Daoy (cell line): ENCODE measurements around the gene INSL3. TPM values are rescaled to one million over a fixed set of nuclear protein-coding genes. Genes with fewer than 3 reads are reported as not detected.

Experiments used
- DNase-seq: peaks from one replicate; pipeline ENCODE4 v3.0.0-alpha.2; 2015; ENCODE audit warnings: low read depth
- total RNA-seq: library from RNA; depleted of rRNA; stranded (reverse); fragments of >200 nt; shearing (Covaris generic); gene quantifications from 2 replicates; pipeline ENCODE4 v1.2.3, GENCODE V29; 2014; rRNA removed

The INSL3 gene
- total RNA-seq = not detected in 2 replicates

- no peak for DNase-seq
These were observed at the start of gene INSL3 for GRCh38 chr19:17821190-17821589. Gene INSL3, minus strand, starts transcription at chr19:17821519. Its CDS starts 13 bp downstream, at chr19:17821506.

- no peak for DNase-seq
These were observed 47.8 kb upstream of the INSL3 start for GRCh38 chr19:17869114-17869608.

- no peak for DNase-seq
These were observed 47.4 kb upstream of the INSL3 start for GRCh38 chr19:17868669-17869068.

GRCh38 chr19:17866964-17867486 lies 45.7 kb upstream of the INSL3 start:
- DNase-seq = no peak

DNA sequence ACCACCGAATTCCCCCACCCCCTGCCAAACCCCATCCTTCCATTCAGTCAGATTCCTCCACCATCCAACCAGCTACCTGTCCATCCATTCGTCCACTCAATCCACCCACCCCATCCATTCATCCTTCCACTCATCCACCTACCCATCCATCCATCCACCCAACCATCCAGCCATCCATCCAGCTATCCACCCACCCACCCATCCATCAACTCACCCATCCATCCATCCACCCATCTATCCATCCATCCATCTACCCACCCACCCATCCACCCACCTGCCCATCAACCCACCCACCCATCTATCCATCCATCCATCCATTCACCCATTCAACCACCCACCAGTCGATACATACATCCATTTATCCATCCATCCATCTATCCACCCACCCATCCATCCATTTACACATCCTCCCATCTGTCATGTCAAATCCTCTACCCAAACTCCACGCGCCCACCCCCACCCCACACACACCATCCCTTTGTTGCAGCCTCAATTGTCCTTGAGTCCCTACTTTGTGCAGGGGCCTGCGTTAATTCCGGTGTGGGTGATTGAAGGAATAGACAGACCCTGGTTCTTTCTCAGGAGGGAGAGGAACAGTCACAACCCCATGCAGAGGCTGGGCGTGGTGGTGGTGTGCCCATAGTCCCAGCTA lies 45.1 kb upstream of the INSL3 start:
- no peak for DNase-seq

DNA sequence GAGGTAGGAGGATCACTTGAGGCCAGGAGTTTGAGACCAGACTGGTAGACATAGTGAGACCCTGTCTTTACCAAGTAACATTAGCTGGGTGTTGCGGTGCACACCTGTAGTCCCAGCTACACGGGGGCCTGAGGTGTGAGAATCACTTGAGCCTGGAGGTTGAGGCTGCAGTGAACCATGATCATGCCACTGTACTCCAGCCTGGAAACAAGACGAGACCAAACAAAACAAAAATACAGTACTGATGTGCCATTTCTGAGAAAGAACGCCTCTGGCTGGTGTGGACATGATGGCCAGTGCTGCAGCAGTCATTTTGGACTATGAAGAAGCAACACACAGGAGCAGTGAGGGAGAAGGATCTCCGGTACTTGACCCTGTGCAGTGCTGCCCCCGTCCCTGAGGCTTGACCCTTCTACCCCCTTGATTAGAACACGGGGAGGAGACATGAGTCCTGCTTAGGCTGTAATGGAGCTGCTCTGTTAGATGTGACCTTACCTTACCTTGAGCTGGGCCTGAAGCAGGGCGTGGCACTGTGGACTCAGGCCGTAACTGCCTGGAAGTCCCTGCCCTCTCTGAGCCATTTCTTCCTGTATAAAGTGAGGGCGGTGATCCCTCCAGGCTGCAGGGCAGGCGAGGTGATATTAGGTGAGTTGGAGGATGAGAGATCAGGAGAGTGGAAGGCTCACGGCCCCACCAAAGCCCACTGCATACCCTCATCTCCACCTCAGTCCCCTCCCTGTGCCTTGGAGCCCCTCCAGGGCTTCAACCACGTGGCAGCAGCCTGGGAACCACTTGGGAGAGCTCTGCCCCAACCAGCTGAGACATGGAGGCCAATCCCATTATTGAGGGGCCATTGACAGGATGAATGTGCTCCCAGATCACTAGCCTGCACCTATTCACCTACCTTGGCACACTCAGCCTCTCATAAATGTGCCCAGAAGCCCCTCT lies 44.3 kb upstream of the INSL3 start:
- peak; percentile 68 for DNase-seq

DNA sequence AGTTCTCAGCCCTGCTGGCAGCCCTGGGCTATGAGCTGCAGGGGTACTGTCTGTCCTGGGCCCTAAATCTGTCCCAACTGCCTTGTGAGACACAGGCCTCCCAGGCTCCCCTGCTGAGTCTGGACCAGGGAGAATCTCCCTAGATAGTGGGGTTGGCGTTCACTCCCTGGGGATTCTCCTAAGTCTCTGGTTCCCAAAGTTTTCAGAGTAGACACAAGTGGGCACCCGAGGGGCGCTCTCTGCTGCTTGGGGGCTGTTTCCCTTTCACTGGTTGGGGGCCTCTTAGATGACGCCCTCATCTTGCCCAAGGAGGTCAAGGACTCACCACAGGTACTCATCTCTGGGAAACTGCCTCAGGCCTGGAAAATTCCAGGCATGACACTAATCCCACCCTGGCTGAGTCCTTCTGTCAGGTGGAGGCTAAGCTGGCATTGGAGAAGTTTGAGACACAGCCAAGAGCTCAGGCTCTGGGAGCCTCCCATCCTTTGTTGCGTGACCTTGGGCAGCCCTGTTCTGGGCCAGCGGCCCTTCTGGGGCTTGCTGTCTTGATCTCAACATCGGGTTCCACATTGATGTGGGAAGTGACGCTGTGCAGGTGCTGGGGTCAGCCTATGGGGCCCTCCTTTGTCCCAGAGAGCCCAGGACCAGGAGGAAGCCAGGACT lies 42.3 kb upstream of the INSL3 start:
- no peak for DNase-seq

- DNase-seq = no peak
These were observed 41.6 kb upstream of the INSL3 start for GRCh38 chr19:17862711-17863519.

GRCh38 chr19:17861542-17862402 lies 40.5 kb upstream of the INSL3 start:
- DNase-seq = no peak

DNA sequence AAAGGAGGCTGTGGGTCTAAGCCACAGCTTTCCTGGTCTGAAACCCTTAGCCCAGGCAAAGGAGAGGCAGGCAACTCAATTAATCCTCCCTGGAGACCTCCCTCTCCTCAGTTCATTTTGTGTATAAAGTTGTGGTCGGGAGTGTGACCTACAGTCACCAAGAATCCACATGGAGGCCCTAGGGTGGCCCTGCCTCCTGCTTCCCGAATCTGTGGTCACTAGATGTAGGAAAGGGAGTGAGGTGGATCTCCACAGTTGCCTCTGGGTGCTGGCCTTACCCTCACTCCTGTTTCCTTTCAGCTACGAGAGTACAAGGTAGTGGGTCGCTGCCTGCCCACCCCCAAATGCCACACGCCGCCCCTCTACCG lies 39.7 kb upstream of the INSL3 start:
- DNase-seq = no peak

- DNase-seq = no peak
These were observed 39.1 kb upstream of the INSL3 start for GRCh38 chr19:17860331-17860992.

- DNase-seq = peak; percentile 100
These were observed 38.4 kb upstream of the INSL3 start, which contains the start of gene RPL18A for GRCh38 chr19:17859533-17860330. Gene RPL18A, plus strand, starts transcription at chr19:17859910. Its CDS starts 47 bp downstream, at chr19:17859957.

- peak; percentile 86 for DNase-seq
These were observed 34.2 kb upstream of the INSL3 start for GRCh38 chr19:17855280-17856152.

DNA sequence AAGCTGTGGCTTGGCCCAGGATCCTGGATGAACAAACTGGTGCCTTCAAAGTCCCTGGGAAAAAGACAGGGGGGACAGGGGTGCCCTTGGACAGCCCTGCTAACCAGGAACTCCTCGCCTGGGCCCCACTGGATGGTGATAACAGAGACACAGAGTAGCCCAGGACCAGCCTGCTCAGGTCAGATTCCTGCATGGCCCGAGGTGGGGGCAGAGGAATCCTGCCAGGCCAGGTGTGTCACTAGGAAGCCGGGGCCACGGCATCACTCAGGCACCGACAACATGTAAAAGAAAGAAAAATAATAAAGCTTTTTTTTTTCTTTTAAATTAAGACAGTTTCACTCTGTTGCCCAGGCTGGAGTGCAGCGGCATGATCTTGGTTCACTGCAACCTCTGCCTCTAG lies 32.7 kb upstream of the INSL3 start:
- no peak for DNase-seq

- no peak for DNase-seq
These were observed 27.4 kb upstream of the INSL3 start for GRCh38 chr19:17848595-17849292.

- DNase-seq = peak; percentile 63
These were observed 26.4 kb upstream of the INSL3 start, which contains the start of gene JAK3 for GRCh38 chr19:17847538-17848366. Gene JAK3, minus strand, starts transcription at chr19:17847982. Its CDS starts 3,565 bp downstream, at chr19:17844417.
